Epithelial cell of esophagus (primary cell): ENCODE measurements around the gene DNAAF6.
"Not testable (repeated sequence)": the region's sequence is repeated elsewhere in the genome, so short reads cannot be mapped to it uniquely, and the experiment has no call there.

Experiments
- DNase-seq: peaks from one replicate; pipeline ENCODE4 v3.0.0; 2010; ENCODE audit warnings: low read depth
- H3K4me3 ChIP-seq: 2 replicates; pipeline ENCODE4 v1.5.1; 2011; ENCODE audit warnings: mild to moderate bottlenecking, low read length, control low read depth
- CTCF ChIP-seq: IDR thresholded peaks from 2 replicates; pipeline ENCODE4 v1.5.1; 2011; ENCODE audit warnings: low read depth, mild to moderate bottlenecking, low read length, control low read depth, inconsistent platforms; ENCODE audit not compliant: insufficient read depth; ENCODE audit errors: missing control alignments

The DNAAF6 gene

GRCh38 chrX:107205770-107206696 lies at the start of gene DNAAF6, which contains the start of gene NUP62CL:
TSS of gene DNAAF6 (plus strand) at chrX:107206611. CDS start at chrX:107212876, 6,265 bp downstream.
TSS of gene NUP62CL (minus strand) at chrX:107206433. CDS start at chrX:107175146, 31,287 bp downstream.
- H3K4me3 ChIP-seq: peak within 1 kb of the TSS; percentile 62
- peak; percentile 56 for DNase-seq

GRCh38 chrX:107157618-107158017 lies 48.8 kb upstream of the DNAAF6 start:
- H3K4me3 ChIP-seq, DNase-seq: not testable (repeated sequence)

More at GRCh38 chrX:107205770-107206696, at the start of gene DNAAF6, which contains the start of gene NUP62CL:
- no peak for TF ChIP-seq CTCF

- no peak overlapping the region for H3K4me3 ChIP-seq
- no peak for TF ChIP-seq CTCF
- peak; percentile 28 for DNase-seq
Observed at GRCh38 chrX:107167163-107167921, 39.1 kb upstream of the DNAAF6 start.

- DNase-seq: no peak
Observed at GRCh38 chrX:107168257-107168656, 38.2 kb upstream of the DNAAF6 start.

GRCh38 chrX:107168712-107169111 lies 37.7 kb upstream of the DNAAF6 start:
- no peak for TF ChIP-seq CTCF
- no peak overlapping the region for H3K4me3 ChIP-seq
- peak; percentile 0 for DNase-seq

More at GRCh38 chrX:107168257-107168656, 38.2 kb upstream of the DNAAF6 start:
- no peak for TF ChIP-seq CTCF
- no peak overlapping the region for H3K4me3 ChIP-seq

- TF ChIP-seq CTCF: no peak
Observed at GRCh38 chrX:107171369-107172102, 34.9 kb upstream of the DNAAF6 start.

More at GRCh38 chrX:107171369-107172102, 34.9 kb upstream of the DNAAF6 start:
- peak; percentile 14 for DNase-seq
- no peak overlapping the region for H3K4me3 ChIP-seq
